ENCODE data around the gene PATE3.

GRCh38 chr11:125756050-125756449, 31.9 kb upstream of the PATE3 start:
- TF ChIP-seq CTCF (optimal IDR thresholded peaks at IDR 0.05 in 1 of 3, IDR thresholded peaks at IDR 0.05 in 1 of 3, conservative IDR thresholded peaks at IDR 0.05 in 1 of 3; ENCODE audit: extremely low read depth in 1 of 3, insufficient read depth in 2 of 3, low read length in 3 of 3): no peak
- no peak for TF ChIP-seq EZH2 (IDR thresholded peaks at IDR 0.05; ENCODE audit: low read length)

Measured in keratinocyte (primary cell).